PFSK-1 (cell line): ENCODE measurements around the gene SGK1.

Source experiments
- FOXP2 ChIP-seq: optimal IDR thresholded peaks from 2 replicates; pipeline ENCODE3; 2011; ENCODE audit warnings: borderline replicate concordance, control low read depth, inconsistent platforms; ENCODE audit not compliant: insufficient read depth; ENCODE audit errors: extremely low read length, extremely low read depth
- POLR2AphosphoS5 ChIP-seq: IDR thresholded peaks from 2 replicates; pipeline ENCODE4 v1.6.1; 2012; ENCODE audit warnings: low read depth, mild to moderate bottlenecking, control low read depth, low read length, moderate library complexity
- SIN3A ChIP-seq: IDR thresholded peaks from 2 replicates; pipeline ENCODE4 v1.6.1; 2012; ENCODE audit warnings: mild to moderate bottlenecking, low read length, moderate library complexity, borderline replicate concordance; ENCODE audit not compliant: insufficient read depth
- TAF1 ChIP-seq: IDR thresholded peaks from 2 replicates; pipeline ENCODE4 v1.6.1; 2012; ENCODE audit warnings: low read length, control low read depth, borderline replicate concordance; ENCODE audit not compliant: insufficient read depth
- TF ChIP-seq, protein P1 (sequence below), 2 experiments: IDR thresholded peaks; 2 replicates each; pipeline versions ENCODE4 v1.6.1 to v1.8.0; 2011 to 2012; ENCODE audit warnings: low read depth in 2 of 2, low read length in 2 of 2, control low read depth in 1 of 2, inconsistent platforms in 1 of 2, mild to moderate bottlenecking in 1 of 2, moderate library complexity in 1 of 2; ENCODE audit not compliant: insufficient read depth in 1 of 2

The SGK1 gene

DNA sequence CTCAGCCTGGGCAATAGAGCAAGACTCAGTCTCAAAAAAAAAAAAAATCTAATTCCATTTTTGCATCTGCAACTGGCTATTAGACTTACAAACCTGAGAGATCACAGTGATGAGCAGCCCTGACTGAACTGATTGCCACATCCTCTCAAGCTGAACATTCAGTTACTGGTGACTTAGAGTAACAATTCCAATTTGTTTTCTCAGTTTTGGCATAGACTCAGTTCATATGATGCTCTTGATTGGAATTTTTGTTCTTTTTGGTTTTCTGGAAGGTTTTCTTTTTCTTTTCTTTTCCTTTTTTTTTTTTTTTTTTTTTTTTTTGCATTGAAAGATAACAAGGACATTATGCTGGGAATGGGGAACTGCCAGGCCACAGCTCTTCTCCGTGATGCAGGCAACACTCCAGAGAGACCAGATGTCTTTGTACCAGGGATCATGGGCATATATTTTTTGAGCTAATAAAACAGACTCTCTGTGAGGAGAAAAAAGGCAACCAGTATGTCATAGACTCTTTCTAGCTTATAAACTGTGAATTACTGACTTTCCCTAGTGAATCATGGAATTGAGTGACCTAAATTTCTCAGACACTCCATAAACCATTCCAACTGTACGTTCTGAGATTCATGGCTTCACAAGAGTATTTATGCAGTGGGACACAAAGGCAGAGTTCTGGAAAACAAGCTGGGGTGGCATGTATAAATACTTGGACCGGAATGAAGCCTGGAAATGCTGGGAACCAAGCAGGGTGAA is 179.5 kb downstream of the SGK1 start:
- TF ChIP-seq, protein P1, sequence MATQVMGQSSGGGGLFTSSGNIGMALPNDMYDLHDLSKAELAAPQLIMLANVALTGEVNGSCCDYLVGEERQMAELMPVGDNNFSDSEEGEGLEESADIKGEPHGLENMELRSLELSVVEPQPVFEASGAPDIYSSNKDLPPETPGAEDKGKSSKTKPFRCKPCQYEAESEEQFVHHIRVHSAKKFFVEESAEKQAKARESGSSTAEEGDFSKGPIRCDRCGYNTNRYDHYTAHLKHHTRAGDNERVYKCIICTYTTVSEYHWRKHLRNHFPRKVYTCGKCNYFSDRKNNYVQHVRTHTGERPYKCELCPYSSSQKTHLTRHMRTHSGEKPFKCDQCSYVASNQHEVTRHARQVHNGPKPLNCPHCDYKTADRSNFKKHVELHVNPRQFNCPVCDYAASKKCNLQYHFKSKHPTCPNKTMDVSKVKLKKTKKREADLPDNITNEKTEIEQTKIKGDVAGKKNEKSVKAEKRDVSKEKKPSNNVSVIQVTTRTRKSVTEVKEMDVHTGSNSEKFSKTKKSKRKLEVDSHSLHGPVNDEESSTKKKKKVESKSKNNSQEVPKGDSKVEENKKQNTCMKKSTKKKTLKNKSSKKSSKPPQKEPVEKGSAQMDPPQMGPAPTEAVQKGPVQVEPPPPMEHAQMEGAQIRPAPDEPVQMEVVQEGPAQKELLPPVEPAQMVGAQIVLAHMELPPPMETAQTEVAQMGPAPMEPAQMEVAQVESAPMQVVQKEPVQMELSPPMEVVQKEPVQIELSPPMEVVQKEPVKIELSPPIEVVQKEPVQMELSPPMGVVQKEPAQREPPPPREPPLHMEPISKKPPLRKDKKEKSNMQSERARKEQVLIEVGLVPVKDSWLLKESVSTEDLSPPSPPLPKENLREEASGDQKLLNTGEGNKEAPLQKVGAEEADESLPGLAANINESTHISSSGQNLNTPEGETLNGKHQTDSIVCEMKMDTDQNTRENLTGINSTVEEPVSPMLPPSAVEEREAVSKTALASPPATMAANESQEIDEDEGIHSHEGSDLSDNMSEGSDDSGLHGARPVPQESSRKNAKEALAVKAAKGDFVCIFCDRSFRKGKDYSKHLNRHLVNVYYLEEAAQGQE (IDR thresholded peaks at IDR 0.05; ENCODE audit: insufficient read depth in 1 of 2, low read depth in 2 of 2, low read length in 2 of 2): no peak
- TF ChIP-seq FOXP2: no peak
- no peak for TF ChIP-seq TAF1
- TF ChIP-seq POLR2AphosphoS5: no peak
- no peak for TF ChIP-seq SIN3A

DNA sequence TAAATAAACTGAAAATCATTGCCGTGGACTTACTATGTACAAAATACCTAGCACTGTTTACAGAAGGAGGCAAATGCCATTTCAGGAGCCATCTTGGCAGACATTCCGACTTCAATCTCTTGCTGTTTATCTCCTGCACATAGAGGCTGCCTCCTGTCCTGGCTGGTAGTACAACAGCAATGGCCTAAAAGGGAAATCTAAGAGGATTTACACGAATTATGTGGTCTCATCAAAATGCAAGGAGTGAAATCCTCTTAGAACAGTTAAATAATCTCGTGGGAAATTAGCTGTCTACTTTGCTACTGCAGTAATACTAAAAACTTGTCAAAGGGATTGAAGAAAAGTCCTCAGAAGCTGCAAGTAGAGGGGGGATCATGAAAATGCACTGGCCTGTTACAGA is 183.3 kb downstream of the SGK1 start:
- TF ChIP-seq SIN3A (no peak), TAF1 (no peak), POLR2AphosphoS5 (no peak), FOXP2 (no peak)
- TF ChIP-seq, protein P1 (IDR thresholded peaks at IDR 0.05; ENCODE audit: insufficient read depth in 1 of 2, low read depth in 2 of 2, low read length in 2 of 2): no peak

DNA sequence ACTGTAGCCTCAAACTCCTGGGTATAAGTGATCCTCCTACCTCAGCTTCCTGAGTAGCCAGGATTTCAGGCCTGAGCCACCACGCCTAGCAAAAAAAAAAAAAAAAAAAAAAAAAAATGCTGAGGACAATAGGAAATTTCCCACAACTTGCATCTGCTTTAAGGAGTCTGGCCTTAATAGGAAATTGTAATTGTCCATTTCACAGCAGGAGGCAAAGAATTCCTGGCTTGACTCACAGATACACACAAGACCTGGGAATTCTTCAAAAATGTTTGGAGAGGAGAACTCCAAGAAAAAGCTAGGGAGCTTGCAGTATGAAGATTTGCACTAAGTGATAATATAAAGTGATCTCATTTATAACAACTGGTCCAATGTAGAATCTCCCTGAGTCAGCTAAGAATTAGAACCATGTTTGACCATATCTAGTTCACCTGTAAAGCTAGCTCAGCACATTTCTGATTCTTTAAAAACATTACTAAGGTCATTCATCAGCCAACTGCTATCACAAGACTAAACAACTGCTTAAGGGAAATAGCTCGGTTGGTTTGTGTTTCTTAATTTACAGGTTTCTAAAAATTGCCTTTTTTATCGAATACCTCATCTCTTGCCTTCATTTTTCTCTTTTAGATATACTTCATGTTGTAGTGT is 185.3 kb downstream of the SGK1 start:
- TF ChIP-seq, protein P1 (IDR thresholded peaks at IDR 0.05; ENCODE audit: insufficient read depth in 1 of 2, low read depth in 2 of 2, low read length in 2 of 2): no peak
- no peak for TF ChIP-seq POLR2AphosphoS5
- TF ChIP-seq FOXP2: no peak
- no peak for TF ChIP-seq TAF1
- TF ChIP-seq SIN3A: no peak

DNA sequence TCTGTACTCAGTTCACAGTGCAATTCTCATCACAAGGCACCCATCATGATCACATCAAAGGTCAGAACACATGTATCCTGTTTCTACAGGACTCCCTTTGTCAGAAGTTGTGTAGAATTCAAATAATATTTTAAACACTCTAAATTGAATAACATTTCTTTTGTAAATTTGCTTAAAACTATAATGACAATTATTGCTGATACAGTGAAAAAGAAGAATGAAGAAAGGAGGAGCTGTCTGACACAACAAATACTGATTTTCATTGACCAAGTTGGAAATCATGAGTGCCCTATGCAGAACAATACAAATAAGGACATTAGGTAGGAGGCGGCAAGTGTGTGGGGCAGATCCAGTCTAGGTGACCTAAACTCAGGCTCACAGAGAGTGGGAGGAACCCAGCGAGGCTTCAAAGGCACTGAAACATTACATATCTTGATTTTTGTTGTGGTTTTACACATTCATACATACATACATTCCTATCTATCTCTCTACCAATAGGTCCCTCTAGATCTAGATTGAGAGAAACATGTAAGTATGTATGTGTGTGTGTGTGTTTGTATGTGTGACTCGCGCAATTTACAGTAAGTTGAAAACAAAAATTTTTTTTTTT is 186.3 kb downstream of the SGK1 start:
- TF ChIP-seq POLR2AphosphoS5 (no peak), TAF1 (no peak)

DNA sequence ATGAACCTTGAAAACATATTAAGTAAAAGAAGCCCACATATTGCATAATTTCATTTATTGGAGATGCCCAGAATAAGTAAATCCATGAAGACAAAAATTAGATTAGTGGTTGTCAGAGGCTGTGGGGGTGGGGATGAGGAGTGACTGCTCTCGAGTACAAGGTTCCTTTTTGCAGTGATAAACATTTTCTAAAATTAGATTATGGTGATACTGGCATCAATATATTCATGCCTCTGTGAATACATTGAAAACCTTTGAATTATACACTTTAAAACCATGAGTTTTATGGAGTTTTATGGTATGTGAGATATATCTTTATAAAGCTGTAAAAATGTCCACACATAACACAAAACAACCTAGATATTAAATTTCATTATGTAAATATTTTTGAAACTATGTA is 189.8 kb downstream of the SGK1 start:
- TF ChIP-seq TAF1: no peak
- TF ChIP-seq POLR2AphosphoS5: no peak
- no peak for TF ChIP-seq FOXP2
- TF ChIP-seq SIN3A: no peak
- TF ChIP-seq, protein P1 (IDR thresholded peaks at IDR 0.05; ENCODE audit: insufficient read depth in 1 of 2, low read depth in 2 of 2, low read length in 2 of 2): no peak
